ENCODE results near the gene TOX2. TPM values are rescaled to one million over a fixed set of nuclear protein-coding genes. Genes with fewer than 3 reads are reported as not detected.

Gene TOX2
- total and polyA plus RNA-seq, 7 donors: 0.06 to 0.53 (median 0.38) TPM

GRCh38 chr20:43953919-43954592, 39.4 kb downstream of the TOX2 start:
- H3K27me3 ChIP-seq (ENCODE audit: insufficient read depth in 3 of 3, low read length in 2 of 3): peaks cover 0 to 2% (median 0%) of the 10 kb centered on the region in 3 donors
- no peaks in the 10 kb centered on the region for H3K36me3 ChIP-seq (ENCODE audit: insufficient read depth in 1 of 2, low read depth in 1 of 2)
- H3K4me3 ChIP-seq: no peak overlapping the region
- H3K9me3 ChIP-seq: no peaks in the 10 kb centered on the region
- DNase-seq: no peak
- TF ChIP-seq CTCF (IDR thresholded peaks at IDR 0.05): no peak
- intact Hi-C loops (cut with DNase I): no loop called here
- no peak for ATAC-seq
- no peaks in the 10 kb centered on the region for H3K4me1 ChIP-seq
- H3K27ac ChIP-seq: no peak overlapping the region
- 64 to 68% (median 67%) methylated on average over 8 of the region's 8 CpGs for WGBS, 3 donors

DNA sequence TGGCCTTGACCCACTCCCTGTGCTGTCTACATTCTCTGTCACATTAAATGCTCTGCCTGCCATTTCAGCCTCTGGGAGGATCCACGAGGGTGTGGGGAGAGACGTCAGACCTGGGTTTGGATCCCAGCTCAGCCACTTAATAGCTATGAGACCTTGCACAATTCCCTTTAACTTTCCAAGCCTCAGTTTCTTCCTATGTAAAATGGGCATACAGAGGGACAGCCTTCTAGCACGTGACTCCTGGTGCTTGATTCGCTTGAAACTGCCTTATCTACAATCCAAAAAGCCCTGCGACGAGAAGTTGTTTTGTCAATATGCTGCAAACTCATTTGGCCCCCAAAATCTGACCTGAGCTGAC, 40.0 kb downstream of the TOX2 start:
- Histone ChIP-seq H3K36me3 (ENCODE audit: insufficient read depth in 1 of 2, low read depth in 1 of 2) (no peaks in the 10 kb centered on the region), H3K4me1 (no peaks in the 10 kb centered on the region), H3K9me3 (no peaks in the 10 kb centered on the region), H3K4me3 (no peak overlapping the region), H3K27ac (no peak overlapping the region), H3K27me3 (ENCODE audit: insufficient read depth in 3 of 3, low read length in 2 of 3) (peaks cover 0 to 3% (median 0%) of the 10 kb centered on the region in 3 donors)
- 73 to 74% (median 73%) methylated on average over 6 of the region's 6 CpGs for WGBS, 3 donors
- no peak for DNase-seq
- no peak for ATAC-seq
- TF ChIP-seq CTCF (IDR thresholded peaks at IDR 0.05): no peak
- intact Hi-C loops (cut with DNase I): no loop called here

- H3K36me3 ChIP-seq (ENCODE audit: insufficient read depth in 1 of 2, low read depth in 1 of 2): no peaks in the 10 kb centered on the region
- no peaks in the 10 kb centered on the region for H3K9me3 ChIP-seq
- H3K4me3 ChIP-seq: no peak overlapping the region
- DNase-seq (no peak), ATAC-seq (peak in 3 of 4 donors; percentile 40 to 69 (median 48))
- 24% methylated on average over 6 of the region's 6 CpGs for WGBS, 3 donors
- H3K27ac ChIP-seq: no peak overlapping the region
- intact Hi-C loops (cut with DNase I): no loop called here
- H3K4me1 ChIP-seq: no peaks in the 10 kb centered on the region
- TF ChIP-seq CTCF (IDR thresholded peaks at IDR 0.05): no peak
- peaks cover 0 to 3% (median 0%) of the 10 kb centered on the region in 3 donors for H3K27me3 ChIP-seq (ENCODE audit: insufficient read depth in 3 of 3, low read length in 2 of 3)
These were observed 40.6 kb downstream of the TOX2 start for GRCh38 chr20:43955062-43955749.

DNA sequence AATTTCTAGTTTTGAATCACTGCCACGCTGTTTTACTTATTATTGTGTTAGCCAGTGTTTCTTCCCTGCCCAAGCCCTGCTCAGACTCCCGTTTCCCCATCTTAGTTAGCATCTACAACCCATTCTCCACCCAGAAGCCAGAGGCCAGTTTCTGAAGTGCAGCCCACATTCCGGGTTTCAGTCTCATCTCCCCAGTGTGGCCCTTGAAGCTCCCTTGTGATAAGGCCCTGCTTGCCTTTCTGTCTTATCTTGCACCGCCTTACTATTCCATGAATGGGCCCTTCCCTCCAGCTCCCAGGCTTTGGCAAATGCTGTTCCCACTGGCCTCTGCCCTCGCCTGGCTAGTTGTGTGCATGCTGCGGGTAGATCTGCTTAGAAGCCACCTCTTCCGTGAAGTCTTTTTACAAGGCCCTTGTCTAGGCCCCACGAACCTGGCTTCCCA, 41.1 kb downstream of the TOX2 start:
- H3K4me1 ChIP-seq: no peaks in the 10 kb centered on the region
- no peak for DNase-seq

More for the DNA sequence above, 41.1 kb downstream of the TOX2 start:
- ATAC-seq: peak in 1 of 4 donors; percentile 22
- H3K27ac ChIP-seq: no peak overlapping the region
- H3K4me3 ChIP-seq: no peak overlapping the region
- H3K9me3 ChIP-seq: no peaks in the 10 kb centered on the region
- intact Hi-C loops (cut with DNase I): no loop called here
- H3K36me3 ChIP-seq (ENCODE audit: insufficient read depth in 1 of 2, low read depth in 1 of 2): no peaks in the 10 kb centered on the region
- TF ChIP-seq CTCF (IDR thresholded peaks at IDR 0.05): no peak
- 78 to 80% (median 79%) methylated on average over 8 of the region's 8 CpGs for WGBS, 3 donors
- peaks cover 0 to 3% (median 0%) of the 10 kb centered on the region in 3 donors for H3K27me3 ChIP-seq (ENCODE audit: insufficient read depth in 3 of 3, low read length in 2 of 3)

Measured in psoas muscle (tissue), 8 donors.